ENCODE data around the gene PSG6. TPM values are rescaled to one million over a fixed set of nuclear protein-coding genes. Genes with fewer than 3 reads are reported as not detected.
"Not testable (repeated sequence)": the region's sequence is repeated elsewhere in the genome, so short reads cannot be mapped to it uniquely, and the experiment has no call there.

The PSG6 gene
- not detected for total RNA-seq

DNA sequence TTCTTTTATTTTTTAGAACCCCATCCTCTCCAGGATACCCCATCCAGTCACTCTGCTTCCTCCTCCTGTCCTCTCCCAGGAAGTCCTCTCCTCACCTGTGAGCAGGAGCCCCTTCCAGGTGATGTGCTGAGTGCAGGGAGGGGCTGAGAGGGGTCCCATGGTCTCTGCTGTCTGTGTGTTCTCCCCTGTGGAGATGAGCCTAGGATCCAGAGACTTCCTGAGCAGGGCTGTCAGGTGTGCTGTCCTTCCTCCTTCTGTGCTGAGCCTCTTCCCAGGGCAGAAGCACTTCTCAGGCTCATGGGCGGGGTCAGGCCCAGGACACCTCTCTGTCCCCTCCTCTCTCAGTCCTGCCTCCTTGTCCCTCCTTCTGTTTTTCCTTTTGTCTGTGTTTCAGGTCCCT lies at the start of gene PSG6:
PSG6 (minus strand) TSS at position 261 of the 400 bp plus-strand sequence; CDS start at position 159, 102 bp downstream.
- DNase-seq = not testable (repeated sequence)

DNA sequence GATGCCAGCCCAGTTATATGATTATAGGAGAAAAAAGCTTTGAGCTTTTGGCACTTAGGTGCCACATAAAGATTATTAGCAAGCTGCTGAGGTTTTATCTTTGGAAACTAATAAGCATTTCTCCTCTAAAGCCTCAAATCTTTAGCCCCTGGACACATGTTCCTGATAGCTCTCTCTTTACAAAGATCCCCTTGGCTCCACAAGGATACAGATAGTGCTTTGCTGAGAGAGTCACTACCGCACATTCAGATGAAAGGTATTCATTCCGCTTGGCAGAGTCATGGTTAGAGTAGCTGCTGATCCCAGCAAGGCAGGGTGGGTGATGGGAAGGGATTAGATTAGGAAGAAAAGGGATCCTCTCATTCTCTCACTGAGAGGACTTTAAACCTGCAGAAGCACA lies 47.5 kb upstream of the PSG6 start:
- no peak for DNase-seq

DNA sequence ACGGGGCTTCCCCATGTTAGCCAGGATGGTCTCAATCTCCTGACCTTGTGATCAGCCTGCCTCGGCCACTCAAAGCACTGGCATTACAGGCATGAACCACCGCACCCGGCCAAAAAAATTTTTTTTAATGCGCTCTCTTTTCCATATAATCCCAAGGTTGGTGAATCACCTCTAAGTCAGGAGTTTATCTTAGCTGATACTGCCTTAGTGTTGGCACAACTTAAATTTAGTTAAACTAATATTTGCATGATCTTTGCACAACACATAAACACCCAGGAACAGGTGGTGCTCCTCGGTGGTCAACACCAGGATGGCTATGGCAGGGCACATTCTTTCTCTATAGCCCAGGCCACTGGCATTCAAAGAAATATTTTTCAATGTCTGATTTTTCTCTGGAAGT lies 43.4 kb upstream of the PSG6 start:
- no peak for DNase-seq

DNA sequence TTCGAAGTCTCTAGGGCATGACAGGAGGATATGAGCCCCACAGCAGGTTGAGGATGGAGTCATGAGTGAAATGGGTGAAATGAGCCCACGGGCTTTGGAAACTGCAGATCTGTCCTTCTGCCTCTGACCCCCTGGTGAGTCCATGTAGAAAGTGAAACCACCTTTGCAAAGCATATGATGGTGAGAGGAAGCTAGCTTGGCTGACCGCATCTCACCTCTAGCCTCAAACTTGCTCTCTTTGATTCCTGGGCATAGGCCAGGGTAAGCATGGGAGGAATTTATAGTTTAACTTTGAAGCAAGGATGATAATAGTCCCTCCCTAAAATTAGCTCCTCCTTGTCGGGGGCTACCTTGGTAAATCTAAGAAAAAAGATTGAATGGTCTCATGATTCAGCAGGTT lies 34.4 kb upstream of the PSG6 start:
- DNase-seq = not testable (repeated sequence)

DNA sequence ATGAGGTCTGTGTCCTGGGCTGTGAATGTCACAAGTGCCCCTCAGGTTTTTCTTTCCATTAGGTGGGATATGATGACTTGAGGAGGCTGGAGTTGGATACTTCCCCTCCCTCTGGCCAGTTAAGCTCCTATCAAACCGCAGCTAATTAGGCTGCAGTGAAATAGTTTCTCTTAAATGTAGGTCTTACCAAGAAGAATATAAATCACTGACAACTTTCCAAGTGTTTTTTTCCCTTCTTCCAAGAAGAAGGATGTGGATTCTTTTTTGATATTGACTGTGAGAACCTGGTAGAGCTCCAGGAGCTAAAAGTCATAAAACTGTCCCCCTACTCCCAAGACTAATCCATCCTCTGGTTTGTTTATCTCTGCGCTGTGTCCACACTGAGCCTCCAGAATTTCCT lies 33.8 kb upstream of the PSG6 start:
- not testable (repeated sequence) for DNase-seq

DNA sequence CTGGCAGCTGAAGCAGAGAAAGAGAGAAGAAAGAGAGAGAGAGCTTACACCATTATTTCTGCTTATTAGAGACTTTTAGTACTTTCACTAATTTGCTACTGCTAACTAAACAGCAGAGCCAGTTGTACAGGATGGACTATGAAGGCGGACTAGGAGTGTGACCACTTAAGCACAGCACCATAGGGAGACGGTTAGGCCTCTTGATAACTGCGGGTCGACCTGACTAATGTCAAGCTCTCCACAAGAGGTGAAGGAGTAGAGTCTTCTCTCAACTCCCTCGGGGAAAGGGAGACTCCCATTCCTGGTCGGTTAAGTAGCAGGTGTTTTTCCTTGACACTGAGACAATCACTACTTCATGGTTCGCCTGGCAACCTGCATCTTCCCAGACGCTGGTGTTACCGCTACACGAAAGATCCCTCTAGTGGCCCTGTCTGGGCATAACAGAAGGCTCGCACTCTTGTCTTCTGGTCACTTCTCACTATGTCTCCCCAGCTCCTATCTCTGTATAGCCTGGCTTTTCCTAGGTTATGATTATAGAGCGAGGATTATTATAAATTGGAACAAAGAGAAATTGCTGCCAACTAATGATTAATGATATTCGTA lies 24.6 kb upstream of the PSG6 start:
- DNase-seq = no peak

DNA sequence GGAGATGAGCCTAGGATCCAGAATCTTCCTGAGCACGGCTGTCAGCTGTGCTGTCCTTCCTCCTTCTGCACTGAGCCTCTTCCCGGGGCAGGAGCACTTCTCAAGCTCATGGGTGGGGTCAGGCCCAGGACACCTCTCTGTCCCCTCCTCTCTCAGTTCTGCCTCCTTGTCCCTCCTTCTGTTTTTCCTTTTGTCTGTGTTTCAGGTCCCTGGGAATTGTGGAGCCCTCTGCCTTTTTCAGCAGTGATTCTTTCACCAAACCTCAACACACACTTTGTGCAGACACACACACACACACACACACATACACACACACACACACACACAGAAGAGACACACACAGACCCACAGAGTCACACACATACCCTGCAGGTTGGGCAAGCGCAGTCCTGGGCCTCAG lies 19.4 kb upstream of the PSG6 start, which contains the start of gene PSG7:
PSG7 (minus strand) TSS at position 101 of the 400 bp plus-strand sequence. CDS start 131 bp downstream, outside the sequence.
- not testable (repeated sequence) for DNase-seq

DNA sequence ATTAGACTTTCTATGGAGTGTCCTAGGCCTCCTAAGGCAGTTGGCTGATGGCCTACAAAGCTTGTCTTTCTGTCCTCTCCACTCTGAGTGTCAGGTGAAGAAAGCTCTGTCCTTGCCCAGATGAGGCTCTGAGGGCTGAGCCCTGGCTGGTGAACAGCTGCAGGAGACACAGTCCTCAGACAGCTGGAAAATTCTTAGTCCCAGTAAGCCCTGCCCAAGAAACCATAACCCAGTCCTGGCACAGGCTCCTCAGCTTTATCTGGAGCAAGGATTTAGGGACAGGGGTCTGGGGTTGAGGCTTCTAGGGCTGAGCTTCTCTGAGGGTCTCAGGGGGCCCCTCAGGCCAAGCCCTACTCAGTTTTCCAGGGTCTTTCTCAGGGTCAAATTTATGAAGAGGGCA lies 17.0 kb upstream of the PSG6 start:
- DNase-seq = not testable (repeated sequence)

DNA sequence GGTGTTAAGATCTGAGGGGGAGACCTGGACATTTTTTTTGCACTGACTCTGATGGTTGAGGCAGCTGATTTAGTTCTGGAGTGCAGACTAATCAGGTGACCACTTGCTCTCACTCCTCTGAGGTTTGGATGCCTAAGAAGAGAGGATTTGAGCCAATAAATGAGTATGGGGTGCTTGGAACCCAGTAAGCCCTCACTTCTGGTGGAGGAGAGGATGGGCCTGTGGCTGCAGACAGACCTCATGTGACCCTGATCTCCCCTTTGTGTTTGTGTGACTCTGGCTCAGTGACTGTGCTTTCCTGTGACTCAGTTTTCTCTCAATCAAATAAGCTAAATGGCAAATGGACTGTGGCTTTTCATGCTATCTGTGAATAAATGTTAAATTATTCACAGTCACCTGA lies 16.5 kb upstream of the PSG6 start:
- DNase-seq = not testable (repeated sequence)

DNA sequence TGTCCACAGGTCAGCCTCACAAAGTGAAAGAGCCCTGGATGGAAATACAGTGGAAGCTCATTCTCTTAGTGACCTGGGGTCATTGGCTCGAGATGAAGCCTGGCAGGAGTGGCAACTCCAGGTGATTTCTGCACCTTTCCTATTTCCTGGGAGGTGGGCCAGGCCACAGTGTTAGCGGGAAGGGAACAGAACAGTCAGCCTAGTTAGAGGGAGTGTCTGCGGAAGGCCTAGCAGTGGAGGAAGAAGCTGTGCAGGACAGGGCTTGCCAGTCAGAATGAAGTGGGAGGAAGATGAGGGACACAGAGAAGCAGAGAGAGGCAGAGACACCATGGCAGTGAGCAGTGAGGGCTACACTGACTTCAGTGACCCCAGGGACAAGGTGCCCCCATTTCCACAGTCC lies 15.7 kb upstream of the PSG6 start:
- not testable (repeated sequence) for DNase-seq

DNA sequence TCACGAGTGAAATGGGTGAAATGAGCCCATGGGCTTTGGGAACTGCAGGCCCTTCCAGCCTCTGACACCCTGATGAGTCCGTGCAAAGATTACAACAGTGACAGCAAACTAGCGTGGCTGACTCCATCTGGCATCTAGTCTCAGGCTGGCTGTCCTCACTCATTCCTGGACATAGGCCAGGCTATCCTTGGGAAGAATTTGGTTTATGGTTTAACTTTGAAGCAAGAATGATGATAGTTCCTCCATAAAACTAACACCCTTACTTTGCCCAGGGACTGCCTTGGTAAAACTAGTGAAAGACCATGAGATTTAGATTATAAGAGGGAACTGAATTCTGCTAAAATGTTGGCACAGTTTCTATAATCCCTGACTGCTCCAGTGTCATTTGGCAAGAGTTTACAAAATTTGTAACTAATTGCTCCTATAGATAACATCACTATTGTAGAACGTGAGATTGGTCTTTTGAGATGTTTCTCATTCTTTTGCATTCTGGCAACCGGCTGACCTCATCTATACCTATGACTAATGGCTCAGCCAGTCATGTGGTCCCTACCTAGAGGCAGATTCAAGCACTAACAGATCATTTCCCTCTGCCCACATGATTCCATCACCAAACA lies 14.9 kb upstream of the PSG6 start:
- DNase-seq = not testable (repeated sequence)

DNA sequence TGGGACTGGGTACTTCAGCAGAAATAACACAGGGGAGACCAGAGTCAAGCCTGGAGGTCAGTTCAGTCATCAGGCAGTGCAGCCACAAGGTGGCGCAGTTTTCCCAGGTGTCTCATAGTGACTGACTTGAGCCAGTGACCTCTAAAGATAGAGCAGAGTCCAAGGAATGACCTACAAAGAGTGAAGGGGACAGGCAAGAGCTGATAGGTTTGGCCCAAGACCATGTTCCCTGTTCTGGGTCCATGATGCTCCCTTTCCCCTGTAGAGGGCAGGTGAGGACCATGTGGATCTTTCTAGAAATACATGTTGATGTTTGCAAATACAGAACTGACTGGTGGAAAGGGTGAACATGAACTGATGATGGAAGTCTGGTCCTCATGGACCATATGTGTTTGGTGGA lies 12.5 kb upstream of the PSG6 start:
- not testable (repeated sequence) for DNase-seq

DNA sequence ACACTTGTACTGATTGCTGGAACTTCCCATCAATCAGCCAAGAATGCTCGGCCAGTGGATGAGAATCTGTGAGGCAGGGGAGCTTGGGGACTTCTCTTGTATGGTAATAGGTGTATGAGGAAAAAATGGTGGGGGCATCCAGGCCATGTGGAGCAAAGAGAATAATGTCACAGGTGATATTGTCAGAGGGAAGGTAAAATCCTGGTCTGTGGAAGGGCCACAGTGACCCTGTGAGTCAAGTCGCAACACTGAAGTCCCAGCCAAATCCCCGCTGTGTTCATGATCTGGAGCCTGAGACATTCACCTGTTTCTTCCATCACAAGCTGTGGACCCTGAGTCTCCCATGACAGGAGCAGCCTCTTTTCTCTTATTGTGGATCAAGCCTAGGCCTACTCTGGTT lies 11.2 kb upstream of the PSG6 start:
- DNase-seq = no peak

DNA sequence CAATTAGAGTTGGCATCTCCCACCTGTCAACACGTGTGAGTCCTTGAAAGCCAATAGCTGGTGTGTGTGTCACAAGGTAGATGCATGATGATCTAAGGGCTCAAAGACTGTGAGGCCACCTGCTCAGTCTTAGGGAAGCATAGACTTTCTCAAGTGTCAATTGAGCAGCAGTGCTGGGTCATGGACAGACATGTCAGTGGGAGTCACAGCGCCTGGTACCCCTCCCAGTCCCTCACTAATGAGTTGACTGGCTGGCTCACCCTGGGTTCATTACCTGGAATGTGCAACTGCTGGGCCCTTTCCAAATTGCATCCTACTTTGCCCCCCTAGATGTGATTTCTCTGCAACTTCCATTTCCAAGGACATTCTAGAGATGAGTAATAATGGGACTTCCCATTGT lies 9.1 kb upstream of the PSG6 start:
- DNase-seq = no peak

DNA sequence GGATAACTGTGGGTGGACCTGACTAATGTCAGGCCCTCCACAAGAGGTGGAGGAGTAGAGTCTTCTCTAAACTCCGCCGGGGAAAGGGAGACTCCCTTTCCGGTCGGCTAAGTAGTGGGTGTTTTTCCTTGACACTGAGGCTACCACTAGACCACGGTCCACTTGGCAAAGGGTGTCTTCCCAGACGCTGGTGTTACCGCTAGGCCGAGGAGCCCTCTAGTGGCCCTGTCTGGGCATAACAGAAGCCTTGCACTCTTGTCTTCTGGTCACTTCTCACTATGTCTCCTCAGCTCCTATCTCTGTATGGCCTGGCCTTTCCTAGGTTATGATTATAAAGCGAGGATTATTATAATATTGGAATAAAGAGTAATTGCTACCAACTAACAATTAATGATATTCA lies 5.4 kb upstream of the PSG6 start:
- not testable (repeated sequence) for DNase-seq

DNA sequence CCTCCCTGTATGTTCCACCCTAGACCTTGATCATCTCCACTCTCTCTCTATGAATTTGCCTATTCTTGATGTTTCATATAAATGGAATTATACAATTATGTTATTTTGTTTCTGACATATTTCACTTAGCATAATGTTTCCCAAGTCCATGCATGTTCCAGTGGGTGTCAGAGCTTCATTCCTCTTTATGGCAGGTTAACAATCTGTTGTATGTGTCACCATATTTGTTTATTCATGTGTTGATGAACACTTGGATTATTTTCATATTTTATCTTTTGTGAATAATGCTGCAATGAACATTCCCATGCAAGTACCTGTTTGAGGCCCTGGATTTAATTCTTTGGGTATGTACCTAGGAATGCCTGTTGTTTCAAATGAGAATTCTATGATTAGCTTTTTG lies 3.3 kb upstream of the PSG6 start:
- DNase-seq = not testable (repeated sequence)

DNA sequence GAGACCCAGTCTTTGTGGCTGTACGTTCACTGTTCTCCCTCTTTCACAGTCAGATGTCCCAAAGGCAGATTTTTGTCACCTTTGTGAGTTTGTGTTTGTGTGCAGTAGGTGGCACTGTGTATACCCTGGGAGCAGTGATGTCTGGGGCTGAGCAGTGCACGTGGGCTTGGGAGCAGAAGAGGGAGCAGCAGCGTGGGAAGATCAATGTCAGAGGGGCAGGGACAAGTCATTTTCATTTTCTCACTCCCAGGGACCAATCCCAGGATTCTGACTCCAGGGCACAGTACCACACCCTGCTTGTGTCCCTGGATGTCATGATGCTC lies 2.0 kb upstream of the PSG6 start:
- DNase-seq = no peak

DNA sequence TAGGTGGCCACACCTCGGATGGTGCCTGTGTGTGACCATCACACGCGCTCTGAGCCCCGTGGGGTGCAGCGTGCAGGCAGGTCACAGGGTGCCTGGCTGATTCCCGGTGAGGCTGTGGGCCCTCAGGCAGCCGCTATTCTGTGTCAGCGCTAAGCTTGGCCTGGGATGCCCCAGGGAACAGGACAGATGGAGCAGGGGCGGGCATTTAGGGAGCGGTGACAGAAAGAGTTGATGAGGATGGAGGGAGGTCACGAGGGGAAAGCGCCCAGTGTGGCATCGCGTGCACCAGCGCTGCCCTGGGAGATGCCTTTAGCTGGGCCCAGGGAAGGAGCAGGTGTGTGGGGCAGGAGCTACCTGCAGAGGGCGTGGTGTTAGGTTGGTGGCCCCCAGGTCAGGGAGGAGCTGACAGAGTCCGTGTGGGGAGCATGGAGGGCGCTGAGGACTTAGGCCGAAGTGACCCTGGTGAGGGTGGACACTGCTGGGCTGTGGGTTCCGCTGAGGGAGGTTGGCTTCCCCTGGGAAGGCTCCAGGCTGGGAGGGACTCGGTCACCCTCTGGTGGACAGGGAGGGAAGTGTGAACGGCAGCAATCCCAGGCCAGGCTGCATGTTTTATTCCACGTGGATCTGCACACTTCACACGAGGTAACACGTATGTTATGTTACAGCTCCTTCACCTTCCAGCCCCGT lies 1.5 kb upstream of the PSG6 start:
- not testable (repeated sequence) for DNase-seq

DNA sequence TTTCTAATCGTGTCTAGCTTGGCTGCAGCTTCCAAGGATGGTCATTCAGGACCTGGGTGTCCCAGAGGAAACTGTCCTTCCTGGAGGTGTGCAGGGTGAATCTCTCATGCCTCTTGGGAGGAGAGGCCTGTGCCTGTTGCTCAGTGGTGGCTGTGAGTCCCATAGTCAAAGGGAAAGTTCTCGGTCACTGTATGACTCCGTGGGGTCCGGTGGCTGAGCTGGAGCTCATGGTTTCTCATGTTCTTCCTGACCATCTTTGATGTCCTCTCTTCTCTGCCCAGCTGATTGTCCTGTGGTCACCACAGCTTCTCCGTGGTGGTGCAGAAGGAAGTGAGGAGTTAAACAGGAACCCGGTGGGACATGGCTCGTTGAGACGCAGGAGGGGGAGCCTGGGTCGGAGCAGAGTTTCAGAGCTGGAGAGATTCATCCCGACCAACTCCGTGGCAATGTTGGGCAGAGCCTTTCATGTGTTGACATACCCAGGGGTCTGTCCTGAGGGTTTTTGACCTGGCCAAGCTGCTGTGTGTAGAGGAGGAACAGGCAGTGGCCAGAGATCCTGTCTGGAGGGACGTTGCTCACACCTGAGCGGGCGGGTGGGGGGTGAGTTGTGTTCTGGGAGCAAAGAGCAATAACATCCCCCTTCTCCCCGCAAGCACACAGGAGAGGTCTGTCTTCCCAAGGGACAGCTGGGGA lies 829 bp upstream of the PSG6 start:
- DNase-seq = not testable (repeated sequence)

DNA sequence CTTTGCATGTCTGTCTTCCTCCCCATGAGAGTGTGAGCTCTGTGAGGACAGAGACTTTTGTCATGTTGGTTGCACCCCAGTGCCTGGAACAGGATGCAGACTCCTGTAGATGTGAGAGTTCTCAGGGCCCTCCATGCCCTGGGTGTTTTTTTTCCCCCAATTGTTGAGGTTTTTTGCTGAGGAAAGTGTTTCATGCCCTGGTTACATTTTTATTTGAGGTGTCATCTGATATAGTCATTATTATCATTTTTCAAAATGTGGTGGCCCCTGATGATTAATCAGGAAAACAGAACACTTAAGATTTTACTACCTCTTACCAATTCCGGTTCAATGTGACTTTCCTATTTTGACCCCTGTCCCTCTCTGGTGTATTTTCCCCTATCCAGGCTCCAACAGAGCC lies 763 bp downstream of the PSG6 start:
- DNase-seq = not testable (repeated sequence)

DNA sequence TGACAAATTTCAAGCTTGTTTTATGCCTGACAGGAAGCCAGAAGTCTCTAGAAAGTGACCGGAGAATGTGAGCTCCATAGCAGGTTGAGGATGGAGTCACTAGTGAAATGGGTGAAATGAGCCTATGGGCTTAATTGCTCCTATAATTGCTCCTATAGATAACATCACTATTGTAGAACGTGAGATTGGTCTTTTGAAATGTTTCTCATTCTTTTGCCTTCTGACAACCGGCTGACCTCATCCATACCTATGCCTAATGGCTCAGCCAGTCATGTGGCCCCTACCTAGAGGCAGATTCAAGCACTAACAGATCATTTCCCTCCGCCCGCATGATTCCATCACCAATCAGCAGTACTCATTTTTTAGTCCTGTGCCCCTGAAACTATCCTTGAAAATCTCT lies 4.2 kb downstream of the PSG6 start:
- not testable (repeated sequence) for DNase-seq

DNA sequence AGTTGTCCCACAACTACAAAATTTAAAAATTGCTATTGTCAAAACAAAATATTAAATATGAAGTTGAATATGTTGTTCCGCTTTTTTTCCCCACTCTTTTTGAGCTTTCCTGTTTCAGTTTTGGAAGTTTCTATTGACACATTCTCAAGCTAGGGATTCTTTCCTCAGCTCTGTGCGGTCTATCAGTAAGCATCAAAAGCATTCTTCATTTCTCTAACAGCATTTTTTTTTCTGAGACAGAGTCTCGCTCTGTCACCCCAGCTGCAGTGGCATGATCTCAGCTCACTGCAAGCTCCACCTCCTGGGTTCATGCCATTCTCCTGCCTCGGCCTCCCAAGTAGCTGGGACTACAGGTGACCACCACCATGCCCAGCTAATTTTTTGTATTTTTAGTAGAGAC lies 4.8 kb downstream of the PSG6 start:
- DNase-seq = not testable (repeated sequence)

DNA sequence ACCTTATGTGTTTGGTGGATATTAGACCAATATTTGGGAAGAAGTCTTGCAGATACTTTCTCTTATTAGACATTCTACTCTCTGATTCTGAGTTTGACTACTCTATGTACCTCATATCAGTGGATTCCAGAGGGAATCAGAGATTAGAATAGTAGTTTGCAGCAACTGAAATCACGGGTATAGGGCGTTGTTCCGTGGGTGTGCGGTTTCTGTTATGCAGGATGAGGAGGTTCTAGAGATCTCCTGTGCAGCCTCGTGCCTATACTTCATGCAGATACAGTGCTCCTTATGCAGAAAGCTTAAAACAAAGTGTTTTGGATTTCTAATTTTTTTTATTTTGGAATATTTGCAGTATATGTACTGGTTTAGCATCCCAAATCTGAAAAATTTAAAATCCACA lies 6.0 kb downstream of the PSG6 start:
- not testable (repeated sequence) for DNase-seq

DNA sequence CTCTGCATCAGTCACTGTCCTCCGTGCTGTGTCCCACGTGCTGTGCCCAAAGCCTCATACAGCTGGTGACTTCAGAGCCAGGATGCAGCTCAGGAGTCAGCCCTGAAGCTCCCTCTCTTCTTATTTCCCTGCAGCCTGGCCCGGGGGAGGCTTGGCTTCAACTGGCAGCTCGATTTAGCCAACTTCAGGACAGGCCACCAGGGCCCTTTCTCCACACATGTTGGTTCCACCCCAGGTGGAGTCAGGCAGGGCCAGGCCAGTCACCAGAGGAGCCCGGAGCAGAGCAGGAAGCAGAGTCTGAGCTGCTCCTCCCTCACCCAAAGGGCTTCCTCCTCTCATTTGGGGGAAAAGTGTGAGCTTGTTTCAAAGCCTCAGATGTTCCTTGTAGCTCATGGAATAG lies 11.5 kb downstream of the PSG6 start:
- not testable (repeated sequence) for DNase-seq
